ENCODE measurements around the gene CPEB1. TPM values are rescaled to one million over a fixed set of nuclear protein-coding genes. Genes with fewer than 3 reads are reported as not detected.

CPEB1 gene
- total and polyA plus RNA-seq, 2 of the 13 experiments (the other 11 are each of a cell fraction or from before 2014, with no cell fraction given) = 0.03 to 0.07 TPM

GRCh38 chr15:82566690-82567089, 80.5 kb downstream of the CPEB1 start (continued):
- TF ChIP-seq SKIL (CRISPR knock-in tag; IDR thresholded peaks at IDR 0.05; ENCODE audit: borderline replicate concordance) (no peak), KDM5B (CRISPR knock-in tag; IDR thresholded peaks at IDR 0.05; ENCODE audit: borderline replicate concordance) (no peak), AGO1 (IDR thresholded peaks at IDR 0.05; ENCODE audit: low read depth, low read length, poor library complexity, severe bottlenecking) (no peak), HOMEZ (CRISPR knock-in tag; IDR thresholded peaks at IDR 0.05; ENCODE audit: low read depth) (no peak)

GRCh38 chr15:82558502-82558901, 88.7 kb downstream of the CPEB1 start:
- Histone ChIP-seq H3K79me2 (ENCODE audit: insufficient read depth, low read length) (no peaks in the 10 kb centered on the region), H3K36me3 (replicated peaks in 1 of 2; ENCODE audit: control insufficient read depth in 1 of 2, insufficient read depth in 2 of 2, low read length in 2 of 2) (no peaks in the 10 kb centered on the region), H3K9ac (ENCODE audit: insufficient read depth, low read depth, low read length) (no peak overlapping the region), H4K20me1 (ENCODE audit: insufficient read depth, low read length) (no peaks in the 10 kb centered on the region), H2AFZ (ENCODE audit: low read length) (no peak overlapping the region), H3K27me3 (ENCODE audit: control insufficient read depth in 1 of 2, insufficient read depth in 2 of 2, low read length in 2 of 2) (no peaks in the 10 kb centered on the region; a peak in 2 of 5 replicates), H3K4me1 (ENCODE audit: insufficient read depth, low read length) (no peaks in the 10 kb centered on the region), H3K9me3 (ENCODE audit: low read length) (no peaks in the 10 kb centered on the region), H3K27ac (ENCODE audit: extremely low read length, insufficient read depth, low read length) (no peak overlapping the region), H3K4me3 (replicated peaks in 1 of 3; ENCODE audit: insufficient read depth in 1 of 3, low read depth in 2 of 3, low read length in 3 of 3) (no peak overlapping the region), H3K4me2 (ENCODE audit: low read depth, low read length) (no peak overlapping the region)
- POLR2A ChIA-PET = no interaction called here
- in situ Hi-C loops (cut with HindIII; ENCODE audit: extremely low pct_ligation_motif_present, low pct_unique_long_range_greater_than_20kb) (no loop called here), intact Hi-C loops (cut with micrococcal nuclease; ENCODE audit: unreplicated experiment) (no loop called here)
- FAIRE-seq (no peak), DNase-seq (ENCODE audit: low spot score) (no peak), ATAC-seq (no peak)
- 4% methylated on average over 1 of the region's 1 CpG for WGBS (ENCODE audit: low lambda C conversion rate)
- BruUV-seq (replicated peaks) = no TSS peak
- TF ChIP-seq ZBTB33 (CRISPR knock-in tag; IDR thresholded peaks at IDR 0.05) (no peak), HNRNPK (IDR thresholded peaks at IDR 0.05; ENCODE audit: low read depth, low read length, poor library complexity, severe bottlenecking) (no peak), ZFP36 (IDR thresholded peaks at IDR 0.05; ENCODE audit: borderline replicate concordance, low read depth, low read length, partially characterized antibody) (no peak), ATF7 (IDR thresholded peaks at IDR 0.05) (no peak), ATF7 (CRISPR knock-in tag; IDR thresholded peaks at IDR 0.05) (no peak)
- CTCF ChIA-PET (ENCODE audit: low intra/inter-chr PET ratio, low total read pairs) = no interaction called here

Data from HepG2 (cell line).